ENCODE data around the gene GRIP1.

GRIP1 gene

GRCh38 chr12:66638666-66639065 is 40.2 kb downstream of the GRIP1 start:
- no peak for DNase-seq

- DNase-seq: no peak
These were observed 41.1 kb downstream of the GRIP1 start for GRCh38 chr12:66637699-66638301.

- DNase-seq: no peak
These were observed 42.1 kb downstream of the GRIP1 start for GRCh38 chr12:66636771-66637170.

- DNase-seq: no peak
These were observed 45.2 kb downstream of the GRIP1 start for GRCh38 chr12:66633676-66634075.

- DNase-seq: no peak
These were observed 49.6 kb downstream of the GRIP1 start for GRCh38 chr12:66629138-66629870.

- no peak for DNase-seq
These were observed 50.9 kb downstream of the GRIP1 start for GRCh38 chr12:66627988-66628317.

GRCh38 chr12:66627270-66627987 is 51.4 kb downstream of the GRIP1 start:
- no peak for DNase-seq

GRCh38 chr12:66624806-66625205 is 54.1 kb downstream of the GRIP1 start:
- DNase-seq: no peak

GRCh38 chr12:66623455-66623854 is 55.4 kb downstream of the GRIP1 start:
- DNase-seq: no peak

- no peak for DNase-seq
These were observed 58.2 kb downstream of the GRIP1 start for GRCh38 chr12:66620688-66621087.

GRCh38 chr12:66620026-66620425 is 58.9 kb downstream of the GRIP1 start:
- DNase-seq: no peak

GRCh38 chr12:66617991-66618390 is 60.9 kb downstream of the GRIP1 start:
- no peak for DNase-seq

- no peak for DNase-seq
These were observed 66.6 kb downstream of the GRIP1 start for GRCh38 chr12:66612090-66612775.

GRCh38 chr12:66607147-66607546 is 71.7 kb downstream of the GRIP1 start:
- DNase-seq: no peak

- no peak for DNase-seq
These were observed 73.6 kb downstream of the GRIP1 start for GRCh38 chr12:66605293-66605692.

GRCh38 chr12:66603981-66604479 is 74.8 kb downstream of the GRIP1 start:
- DNase-seq: no peak

- DNase-seq: no peak
These were observed 75.4 kb downstream of the GRIP1 start for GRCh38 chr12:66603461-66603860.

- no peak for DNase-seq
These were observed 76.3 kb downstream of the GRIP1 start for GRCh38 chr12:66602483-66603143.

- DNase-seq: no peak
These were observed 78.0 kb downstream of the GRIP1 start for GRCh38 chr12:66600903-66601302.

GRCh38 chr12:66599816-66600215 is 79.1 kb downstream of the GRIP1 start:
- no peak for DNase-seq

GRCh38 chr12:66598608-66599007 is 80.3 kb downstream of the GRIP1 start:
- no peak for DNase-seq

GRCh38 chr12:66598079-66598478 is 80.8 kb downstream of the GRIP1 start:
- DNase-seq: no peak

- no peak for DNase-seq
These were observed 82.7 kb downstream of the GRIP1 start for GRCh38 chr12:66596199-66596598.

Measured in CD4-positive, alpha-beta T cell treated with Interleukin-12 subunit alpha and Interleukin-12 subunit beta, for 1 hour (primary cell).